Measurements from ENCODE around the gene NAP1L4. TPM values are rescaled to one million over a fixed set of nuclear protein-coding genes. Genes with fewer than 3 reads are reported as not detected.

The NAP1L4 gene, protein sequence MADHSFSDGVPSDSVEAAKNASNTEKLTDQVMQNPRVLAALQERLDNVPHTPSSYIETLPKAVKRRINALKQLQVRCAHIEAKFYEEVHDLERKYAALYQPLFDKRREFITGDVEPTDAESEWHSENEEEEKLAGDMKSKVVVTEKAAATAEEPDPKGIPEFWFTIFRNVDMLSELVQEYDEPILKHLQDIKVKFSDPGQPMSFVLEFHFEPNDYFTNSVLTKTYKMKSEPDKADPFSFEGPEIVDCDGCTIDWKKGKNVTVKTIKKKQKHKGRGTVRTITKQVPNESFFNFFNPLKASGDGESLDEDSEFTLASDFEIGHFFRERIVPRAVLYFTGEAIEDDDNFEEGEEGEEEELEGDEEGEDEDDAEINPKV
- 100 to 1,000 TPM; 240 to 245 TPM for total RNA-seq

DNA sequence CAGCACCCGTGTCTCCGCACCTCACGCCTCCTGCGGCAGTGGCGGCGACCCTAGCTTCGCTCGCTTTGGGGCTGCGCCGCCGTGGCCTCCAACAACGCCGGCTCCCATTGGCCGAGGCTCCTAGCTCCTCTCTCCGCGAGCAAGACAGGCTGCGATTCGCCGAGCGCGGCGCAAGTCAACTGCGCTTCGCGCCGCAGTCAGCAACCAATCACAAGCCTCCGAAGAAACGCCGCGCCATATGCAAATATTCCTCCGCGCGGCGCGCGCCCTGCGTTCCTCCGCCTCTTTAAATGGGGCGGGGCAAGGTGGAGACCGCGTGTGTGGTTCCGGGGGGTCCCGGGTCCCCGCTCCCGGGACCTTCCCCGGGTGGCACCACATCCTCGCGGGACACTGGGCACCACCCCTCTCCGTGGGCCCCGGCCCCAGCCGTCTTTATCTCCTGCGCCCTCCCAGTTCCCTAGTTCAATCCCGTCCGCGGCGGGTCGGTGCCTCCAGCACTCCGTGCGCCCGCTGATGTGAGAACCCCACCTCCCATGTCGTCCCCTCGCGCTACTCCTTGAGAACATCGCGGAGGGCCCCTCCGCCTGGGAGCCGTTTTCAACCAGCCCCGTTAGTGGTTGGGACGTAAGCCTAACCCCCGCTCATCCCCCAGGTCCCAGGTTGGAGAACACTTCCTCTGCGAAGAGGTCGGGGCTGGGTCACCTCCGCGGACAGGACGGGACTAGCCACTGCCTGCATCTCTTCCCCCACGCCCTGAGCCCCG lies at the start of gene NAP1L4:
TSS of gene NAP1L4 (minus strand) at position 96 of the 763 bp plus-strand sequence. CDS start 13,109 bp downstream, outside the sequence.
- H3K36me3 Mint-ChIP-seq (ENCODE audit: low read depth) = peaks cover 28% of the 10 kb centered on the region
- intact Hi-C loops (cut with micrococcal nuclease) = loop anchor here (1.0 to 5.0 kb wide), 8 partner anchors 22 to 850 kb away; partner anchors contain the start of genes CARS1, NUP98, TRPM5 and ZNF195

DNA sequence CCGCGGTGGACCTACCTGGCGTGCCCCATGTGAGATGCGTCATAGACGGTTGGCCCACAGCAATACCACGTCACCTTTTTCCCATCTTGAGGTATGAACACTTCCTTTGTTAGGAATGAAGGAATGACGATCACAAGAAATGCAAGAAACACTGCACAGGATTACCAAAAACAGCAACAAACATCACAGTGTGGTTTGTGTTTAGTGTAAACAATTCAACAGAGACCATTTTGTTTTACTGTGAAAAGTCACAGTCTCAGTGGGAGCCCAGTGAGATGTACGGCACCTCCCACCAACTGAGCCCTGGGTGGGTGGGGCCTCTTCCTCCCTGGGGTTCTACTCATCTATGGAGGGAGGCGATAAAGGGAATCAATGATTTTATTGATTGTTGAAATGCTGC lies 48.8 kb upstream of the NAP1L4 start:
- Mint-ChIP-seq H3K27ac (no peak overlapping the region), H3K27me3 (ENCODE audit: low read depth) (no peaks in the 10 kb centered on the region), H3K36me3 (ENCODE audit: low read depth) (peaks cover 45% of the 10 kb centered on the region), H3K9me3 (no peaks in the 10 kb centered on the region), H3K4me1 (ENCODE audit: low read depth) (peaks cover 10% of the 10 kb centered on the region), H3K4me3 (no peak overlapping the region)
- CTCF ChIA-PET = no interaction called here
- no peak for DNase-seq
- intact Hi-C loops (cut with micrococcal nuclease) = no loop called here

More for the DNA sequence above, at the start of gene NAP1L4:
- Mint-ChIP-seq H3K9me3 (no peaks in the 10 kb centered on the region), H3K27me3 (ENCODE audit: low read depth) (no peaks in the 10 kb centered on the region), H3K4me3 (peak within 1 kb of the TSS; percentile 92), H3K27ac (peak within 1 kb of the TSS; percentile 99), H3K4me1 (ENCODE audit: low read depth) (peaks cover 29% of the 10 kb centered on the region)
- peak; percentile 98 for DNase-seq
- CTCF ChIA-PET = interaction anchor here (1.2 kb wide), 1 partner anchor 17 kb away, joined by 7 read pairs; no protein-coding TSS in a partner anchor

DNA sequence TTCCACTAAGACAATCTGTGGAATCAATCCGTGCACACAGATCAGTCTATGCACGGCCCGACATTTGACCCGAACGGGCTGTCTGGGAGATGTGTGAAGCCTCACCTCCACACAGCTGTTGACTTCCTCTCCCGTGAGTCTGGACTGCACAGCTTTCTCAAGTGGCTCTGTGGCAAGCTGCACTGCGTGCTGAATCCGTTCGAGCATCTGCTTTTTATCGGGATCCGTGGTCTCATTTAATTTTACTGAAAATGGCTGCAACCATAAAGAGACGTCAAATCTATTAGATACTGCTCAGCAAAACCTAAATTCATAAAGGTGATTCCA lies 45.8 kb upstream of the NAP1L4 start:
- intact Hi-C loops (cut with micrococcal nuclease) = loop anchor here (1.0 kb wide), 1 partner anchor 53 kb away; no protein-coding TSS in a partner anchor
- H3K36me3 Mint-ChIP-seq (ENCODE audit: low read depth) = peaks cover 40% of the 10 kb centered on the region
- no peak overlapping the region for H3K4me3 Mint-ChIP-seq
- no peaks in the 10 kb centered on the region for H3K9me3 Mint-ChIP-seq
- CTCF ChIA-PET = interaction anchor here (0.6 to 6.1 kb wide), 6 partner anchors 9 to 57 kb away, joined by 3 to 30 read pairs (median 4); no protein-coding TSS in a partner anchor
- H3K27ac Mint-ChIP-seq = no peak overlapping the region
- peaks cover 6% of the 10 kb centered on the region for H3K4me1 Mint-ChIP-seq (ENCODE audit: low read depth)
- no peaks in the 10 kb centered on the region for H3K27me3 Mint-ChIP-seq (ENCODE audit: low read depth)
- DNase-seq = no peak

DNA sequence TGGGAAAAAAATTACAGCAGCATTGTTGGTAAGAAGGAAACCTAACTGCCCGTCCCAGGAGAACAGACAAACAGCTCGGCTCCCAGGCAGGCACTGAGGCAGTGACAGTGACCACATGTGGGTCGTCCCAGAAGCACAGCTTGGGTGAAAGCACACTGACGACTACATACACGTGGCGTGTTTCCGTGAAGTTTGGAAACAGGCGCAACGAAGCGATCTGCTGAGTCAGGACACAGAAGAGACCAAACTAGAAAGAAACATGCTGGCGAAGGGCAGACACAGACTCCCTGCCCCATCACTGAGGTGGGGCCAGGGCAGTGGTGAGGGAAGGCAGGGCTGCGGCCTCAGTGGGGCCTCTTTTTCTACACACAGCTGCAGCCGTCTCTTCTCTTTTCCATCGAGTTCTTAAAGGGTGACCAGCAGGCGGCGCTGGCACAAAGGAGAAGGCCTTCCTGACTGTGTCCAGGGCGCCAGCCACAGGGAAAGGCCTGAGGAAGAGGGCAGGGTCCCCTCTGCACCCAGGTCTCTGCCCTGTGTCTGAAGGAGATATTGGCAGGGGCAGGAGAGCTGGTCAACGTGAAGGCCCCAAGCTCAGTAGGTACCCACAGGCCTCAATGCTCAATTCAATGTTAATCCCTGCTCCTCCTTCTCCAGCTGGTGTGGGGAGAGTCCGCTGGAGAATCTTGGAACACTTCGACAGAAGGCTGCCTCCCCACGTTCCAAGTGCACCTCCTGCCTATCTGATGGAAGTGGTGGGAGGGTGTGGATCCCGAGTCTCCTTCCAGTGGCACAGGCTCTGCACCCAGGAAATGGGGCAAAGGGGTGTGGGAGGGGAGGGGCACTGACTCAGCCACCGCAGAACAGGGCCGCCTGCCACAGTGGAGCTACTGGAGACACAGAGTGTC lies 45.2 kb upstream of the NAP1L4 start:
- no peak overlapping the region for H3K4me3 Mint-ChIP-seq
- H3K9me3 Mint-ChIP-seq = no peaks in the 10 kb centered on the region
- peak; percentile 58 for DNase-seq
- H3K27ac Mint-ChIP-seq = no peak overlapping the region
- peaks cover 45% of the 10 kb centered on the region for H3K36me3 Mint-ChIP-seq (ENCODE audit: low read depth)
- intact Hi-C loops (cut with micrococcal nuclease) = loop anchor here (1.0 kb wide), 1 partner anchor 54 kb away; no protein-coding TSS in a partner anchor
- H3K4me1 Mint-ChIP-seq (ENCODE audit: low read depth) = peaks cover 9% of the 10 kb centered on the region
- CTCF ChIA-PET = interaction anchor here (0.6 to 6.1 kb wide), 8 partner anchors 8 to 315 kb away, joined by 3 to 30 read pairs (median 4); no protein-coding TSS in a partner anchor
- H3K27me3 Mint-ChIP-seq (ENCODE audit: low read depth) = no peaks in the 10 kb centered on the region

DNA sequence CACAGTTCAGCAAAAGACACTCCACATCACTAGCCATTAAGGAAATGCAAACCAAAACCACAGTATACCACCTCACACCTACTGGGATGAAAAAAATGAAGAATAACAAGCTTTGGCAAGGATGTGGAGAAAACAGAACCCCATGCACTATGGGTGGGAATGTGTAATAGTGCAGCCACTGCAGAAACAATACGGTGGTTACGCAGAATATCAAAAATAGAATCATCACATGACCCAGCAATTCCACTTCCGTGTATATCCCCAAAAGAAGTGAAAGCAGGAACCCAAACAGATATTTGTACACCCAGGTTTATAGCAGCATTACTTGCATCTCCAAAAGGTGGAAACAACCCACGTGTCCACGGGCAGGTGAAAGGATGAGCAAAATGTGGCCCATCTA lies 44.3 kb upstream of the NAP1L4 start:
- intact Hi-C loops (cut with micrococcal nuclease) = no loop called here
- H3K27me3 Mint-ChIP-seq (ENCODE audit: low read depth) = no peaks in the 10 kb centered on the region
- H3K4me3 Mint-ChIP-seq = no peak overlapping the region
- CTCF ChIA-PET = interaction anchor here (0.6 to 6.1 kb wide), 4 partner anchors 9 to 517 kb away, joined by 3 to 30 read pairs (median 4); no protein-coding TSS in a partner anchor
- H3K9me3 Mint-ChIP-seq = no peaks in the 10 kb centered on the region
- H3K4me1 Mint-ChIP-seq (ENCODE audit: low read depth) = peaks cover 9% of the 10 kb centered on the region
- no peak for DNase-seq
- H3K27ac Mint-ChIP-seq = no peak overlapping the region
- peaks cover 41% of the 10 kb centered on the region for H3K36me3 Mint-ChIP-seq (ENCODE audit: low read depth)

DNA sequence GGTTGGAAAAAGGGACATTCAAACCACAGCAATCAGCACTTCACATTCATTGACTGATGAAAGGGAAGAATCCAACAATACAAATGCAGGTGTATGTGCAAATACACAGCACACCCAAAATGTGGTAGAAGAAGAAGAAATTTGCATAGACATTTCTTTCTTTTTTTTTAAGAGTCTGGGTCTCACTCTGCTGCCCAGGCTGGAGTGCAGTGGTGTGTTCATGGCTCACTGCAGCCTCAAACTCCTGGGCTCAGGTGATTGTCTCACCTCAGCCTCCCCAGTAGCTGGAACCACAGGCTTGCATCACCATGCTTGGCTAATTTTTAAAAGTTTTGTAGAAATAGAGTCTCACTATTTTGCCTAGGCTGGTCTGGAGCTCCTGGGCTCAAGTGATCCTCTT lies 43.2 kb upstream of the NAP1L4 start:
- H3K4me1 Mint-ChIP-seq (ENCODE audit: low read depth) = peaks cover 11% of the 10 kb centered on the region
- no peak for DNase-seq
- CTCF ChIA-PET = interaction anchor here (0.6 to 6.1 kb wide), 4 partner anchors 10 to 1159 kb away, joined by 3 to 30 read pairs (median 4); no protein-coding TSS in a partner anchor
- H3K27ac Mint-ChIP-seq = no peak overlapping the region
- H3K36me3 Mint-ChIP-seq (ENCODE audit: low read depth) = peaks cover 47% of the 10 kb centered on the region
- no peaks in the 10 kb centered on the region for H3K9me3 Mint-ChIP-seq
- intact Hi-C loops (cut with micrococcal nuclease) = no loop called here
- H3K4me3 Mint-ChIP-seq = no peak overlapping the region
- no peaks in the 10 kb centered on the region for H3K27me3 Mint-ChIP-seq (ENCODE audit: low read depth)

DNA sequence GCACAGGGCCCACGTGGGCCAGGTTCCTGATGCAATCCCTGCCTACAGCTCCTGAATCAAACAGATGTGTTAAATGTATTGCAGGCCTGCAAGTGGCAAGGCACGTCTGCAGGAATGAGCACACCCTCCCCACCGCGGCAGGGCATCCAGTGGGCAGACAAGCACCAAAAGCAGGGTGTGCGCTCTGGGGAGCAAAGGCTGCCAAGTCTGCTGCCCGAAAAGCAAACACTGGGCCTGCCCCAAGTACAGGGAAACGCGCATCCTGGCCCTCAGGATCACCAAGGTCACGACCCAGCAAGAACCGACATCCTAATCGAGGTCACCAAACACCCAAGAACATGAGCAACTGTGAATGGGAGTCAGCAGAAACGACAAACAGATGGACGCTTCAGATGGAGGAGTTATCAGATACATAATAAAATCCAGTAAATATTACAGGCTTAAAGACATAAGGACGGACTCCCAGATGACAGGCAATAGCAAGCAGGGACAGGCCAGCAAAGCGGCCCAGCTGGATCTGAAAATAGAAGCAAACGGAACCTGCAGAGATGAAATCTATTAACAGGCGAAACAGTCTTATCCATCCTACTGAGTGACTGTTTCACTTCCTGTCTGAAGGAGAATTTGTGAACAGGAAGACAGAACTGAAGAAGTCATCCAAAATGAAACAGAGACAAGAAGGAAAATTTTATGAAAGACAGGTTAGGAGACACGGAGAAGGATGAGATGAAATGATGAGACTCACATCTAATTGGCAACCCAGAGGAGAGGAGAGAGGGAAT lies 38.4 kb upstream of the NAP1L4 start:
- CTCF ChIA-PET = no interaction called here
- Mint-ChIP-seq H3K36me3 (ENCODE audit: low read depth) (peaks cover 50% of the 10 kb centered on the region), H3K9me3 (no peaks in the 10 kb centered on the region), H3K4me3 (no peak overlapping the region), H3K27ac (no peak overlapping the region), H3K4me1 (ENCODE audit: low read depth) (peaks cover 6% of the 10 kb centered on the region), H3K27me3 (ENCODE audit: low read depth) (no peaks in the 10 kb centered on the region)
- intact Hi-C loops (cut with micrococcal nuclease) = no loop called here
- no peak for DNase-seq

DNA sequence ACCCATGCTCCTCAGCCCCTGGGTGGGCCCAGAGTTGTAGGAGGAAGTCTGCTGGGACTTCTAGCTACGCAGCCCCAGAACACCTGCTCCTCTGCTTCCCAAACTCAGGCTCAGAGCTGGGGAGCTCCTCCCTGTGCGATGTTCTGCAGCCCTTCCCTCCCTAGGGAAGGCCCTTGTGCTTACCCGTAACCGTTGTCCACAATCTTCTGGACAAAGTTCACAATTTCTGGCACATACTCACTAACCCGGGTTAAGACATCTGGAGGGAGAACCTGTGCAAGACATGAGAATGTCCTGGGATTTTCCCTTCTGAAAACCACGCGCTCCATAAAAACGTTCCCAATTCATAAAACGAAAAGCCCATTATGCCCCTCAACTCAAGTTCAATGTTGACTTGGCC lies 36.7 kb upstream of the NAP1L4 start:
- H3K4me1 Mint-ChIP-seq (ENCODE audit: low read depth) = peaks cover 6% of the 10 kb centered on the region
- no peaks in the 10 kb centered on the region for H3K27me3 Mint-ChIP-seq (ENCODE audit: low read depth)
- no peak overlapping the region for H3K27ac Mint-ChIP-seq
- no peak overlapping the region for H3K4me3 Mint-ChIP-seq
- no peak for DNase-seq
- H3K36me3 Mint-ChIP-seq (ENCODE audit: low read depth) = peaks cover 51% of the 10 kb centered on the region
- no peaks in the 10 kb centered on the region for H3K9me3 Mint-ChIP-seq
- CTCF ChIA-PET = interaction anchor here (1.0 to 1.1 kb wide), 2 partner anchors 9 to 62 kb away, joined by 3 to 4 read pairs; no protein-coding TSS in a partner anchor
- intact Hi-C loops (cut with micrococcal nuclease) = no loop called here

DNA sequence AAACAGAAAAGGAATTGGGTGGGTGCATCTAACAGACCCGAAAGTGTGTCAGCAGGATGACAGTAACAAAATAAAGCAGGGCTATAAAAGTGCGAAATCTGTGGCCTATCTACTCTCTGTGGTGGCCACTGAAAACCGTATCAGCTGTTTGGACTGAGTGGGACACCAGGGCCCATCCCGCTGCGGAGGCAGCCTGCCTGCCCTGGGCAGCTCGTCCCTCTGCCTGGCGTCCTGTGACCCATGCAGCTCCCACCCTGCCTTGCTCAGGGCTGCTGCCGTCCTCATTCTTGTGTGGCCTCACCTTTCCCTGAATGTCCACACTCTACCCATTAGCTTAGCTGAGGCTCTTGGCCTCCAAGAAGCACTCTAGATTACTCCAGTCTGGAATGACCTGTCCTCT lies 34.7 kb upstream of the NAP1L4 start:
- CTCF ChIA-PET = interaction anchor here (1.2 kb wide), 1 partner anchor 11 kb away, joined by 7 read pairs; no protein-coding TSS in a partner anchor
- peaks cover 55% of the 10 kb centered on the region for H3K36me3 Mint-ChIP-seq (ENCODE audit: low read depth)
- H3K4me3 Mint-ChIP-seq = no peak overlapping the region
- H3K27me3 Mint-ChIP-seq (ENCODE audit: low read depth) = no peaks in the 10 kb centered on the region
- no peak overlapping the region for H3K27ac Mint-ChIP-seq
- peaks cover 23% of the 10 kb centered on the region for H3K4me1 Mint-ChIP-seq (ENCODE audit: low read depth)
- H3K9me3 Mint-ChIP-seq = no peaks in the 10 kb centered on the region
- intact Hi-C loops (cut with micrococcal nuclease) = no loop called here
- DNase-seq = no peak

DNA sequence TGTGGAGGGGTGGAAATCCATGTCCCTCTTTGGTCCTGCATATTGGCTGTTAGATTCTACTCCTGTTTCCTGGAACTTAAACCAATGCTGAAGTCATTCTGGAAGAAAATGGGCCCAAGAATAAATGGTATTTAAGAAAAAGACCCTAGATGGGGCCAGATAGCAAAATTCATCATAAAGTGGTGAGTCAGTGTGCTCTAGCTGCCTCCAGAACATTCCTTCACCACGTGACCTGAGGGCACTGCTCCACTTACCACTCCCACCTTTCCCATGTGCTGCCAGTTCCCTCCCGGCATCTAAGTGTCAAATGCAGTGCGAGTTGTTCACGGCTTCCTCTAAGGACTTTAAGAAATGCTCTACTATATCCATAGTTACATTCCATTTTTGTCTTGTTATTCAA lies 30.9 kb upstream of the NAP1L4 start:
- H3K4me3 Mint-ChIP-seq = no peak overlapping the region
- H3K27me3 Mint-ChIP-seq (ENCODE audit: low read depth) = no peaks in the 10 kb centered on the region
- CTCF ChIA-PET = interaction anchor here (0.6 to 2.5 kb wide), 5 partner anchors 12 to 131 kb away, joined by 3 to 6 read pairs (median 5); no protein-coding TSS in a partner anchor
- no peak for DNase-seq
- H3K36me3 Mint-ChIP-seq (ENCODE audit: low read depth) = peaks cover 51% of the 10 kb centered on the region
- H3K4me1 Mint-ChIP-seq (ENCODE audit: low read depth) = peaks cover 24% of the 10 kb centered on the region
- H3K9me3 Mint-ChIP-seq = no peaks in the 10 kb centered on the region
- peak overlapping the region; percentile 32 for H3K27ac Mint-ChIP-seq
- intact Hi-C loops (cut with micrococcal nuclease) = loop anchor here (2.0 to 5.0 kb wide), 2 partner anchors 32 to 69 kb away; no protein-coding TSS in a partner anchor
